Measurements from ENCODE around the gene PRRG2.

Gene PRRG2

GRCh38 chr19:49589502-49589905, 8.4 kb downstream of the PRRG2 start:
- no peak for DNase-seq (ENCODE audit: low spot score)

GRCh38 chr19:49590071-49590970, 9.2 kb downstream of the PRRG2 start:
- DNase-seq (ENCODE audit: low spot score): peak; percentile 98

GRCh38 chr19:49590971-49591730, 10.0 kb downstream of the PRRG2 start, which contains the start of gene PRR12:
PRR12 (plus strand) TSS chr19:49591182; CDS start chr19:49591655, 473 bp downstream.
- DNase-seq (ENCODE audit: low spot score): peak; percentile 78

- peak; percentile 32 for DNase-seq (ENCODE audit: low spot score)
Observed at GRCh38 chr19:49591731-49592485, 10.8 kb downstream of the PRRG2 start.

- peak; percentile 33 for DNase-seq (ENCODE audit: low spot score)
Observed at GRCh38 chr19:49592486-49593232, 11.5 kb downstream of the PRRG2 start.

- peak; percentile 89 for DNase-seq (ENCODE audit: low spot score)
Observed at GRCh38 chr19:49593233-49594113, 12.4 kb downstream of the PRRG2 start.

GRCh38 chr19:49594157-49594992, 13.3 kb downstream of the PRRG2 start:
- no peak for DNase-seq (ENCODE audit: low spot score)

GRCh38 chr19:49594993-49595818, 14.1 kb downstream of the PRRG2 start:
- DNase-seq (ENCODE audit: low spot score): no peak

GRCh38 chr19:49595819-49596404, 14.8 kb downstream of the PRRG2 start:
- no peak for DNase-seq (ENCODE audit: low spot score)

- no peak for DNase-seq (ENCODE audit: low spot score)
Observed at GRCh38 chr19:49596407-49596806, 15.3 kb downstream of the PRRG2 start.

GRCh38 chr19:49596954-49597702, 16.0 kb downstream of the PRRG2 start:
- no peak for DNase-seq (ENCODE audit: low spot score)

- no peak for DNase-seq (ENCODE audit: low spot score)
Observed at GRCh38 chr19:49597703-49597974, 16.5 kb downstream of the PRRG2 start.

- no peak for DNase-seq (ENCODE audit: low spot score)
Observed at GRCh38 chr19:49599378-49600295, 18.5 kb downstream of the PRRG2 start.

- DNase-seq (ENCODE audit: low spot score): no peak
Observed at GRCh38 chr19:49601482-49602038, 20.4 kb downstream of the PRRG2 start.

- DNase-seq (ENCODE audit: low spot score): no peak
Observed at GRCh38 chr19:49602806-49603205, 21.7 kb downstream of the PRRG2 start.

GRCh38 chr19:49605605-49606004, 24.5 kb downstream of the PRRG2 start:
- no peak for DNase-seq (ENCODE audit: low spot score)
